Neutrophil (primary cell): ENCODE measurements around the gene DUOXA1.

Experiments used
- H3K27ac ChIP-seq: fragments of 200-600 bp; sonication (generic); 2 replicates; pipeline ENCODE4 v1.5.1; 2016; ENCODE audit warnings: mild to moderate bottlenecking, moderate library complexity
- H3K27me3 ChIP-seq: fragments of 200-600 bp; sonication (generic); 2 replicates; pipeline ENCODE4 v1.6.0; 2016; ENCODE audit warnings: mild to moderate bottlenecking
- H3K36me3 ChIP-seq: fragments of 200-600 bp; sonication (generic); 2 replicates; pipeline ENCODE4 v1.5.1; 2017
- H3K4me1 ChIP-seq, 2 experiments: fragments of 200-600 bp in 1 of 2; sonication (generic) in 1 of 2; 1 replicate in 1 of 2; 2 replicates in 1 of 2; pipeline versions ENCODE4 v1.5.1 to v1.6.1; 2013 to 2016; ENCODE audit warnings: low read depth in 1 of 2, low read length in 1 of 2, mild to moderate bottlenecking in 1 of 2, moderate library complexity in 1 of 2; ENCODE audit not compliant: control insufficient read depth in 1 of 2, insufficient read depth in 1 of 2
- H3K4me3 ChIP-seq, 2 experiments: fragments of 200-600 bp in 1 of 2; sonication (generic) in 1 of 2; 1 replicate in 1 of 2; 2 replicates in 1 of 2; pipeline ENCODE4 v1.5.1; 2013 to 2016; ENCODE audit warnings: low read depth in 1 of 2, low read length in 1 of 2, mild to moderate bottlenecking in 1 of 2, moderate library complexity in 1 of 2
- H3K9me3 ChIP-seq: fragments of 200-600 bp; sonication (generic); 2 replicates; pipeline ENCODE4 v1.5.1; 2016
- TF ChIP-seq, protein P1 (sequence below): fragments of 200-600 bp; sonication (generic); IDR thresholded peaks from 2 replicates; pipeline ENCODE4 v1.5.1; 2016; ENCODE audit warnings: antibody characterized with exemption

DUOXA1 gene

DNA sequence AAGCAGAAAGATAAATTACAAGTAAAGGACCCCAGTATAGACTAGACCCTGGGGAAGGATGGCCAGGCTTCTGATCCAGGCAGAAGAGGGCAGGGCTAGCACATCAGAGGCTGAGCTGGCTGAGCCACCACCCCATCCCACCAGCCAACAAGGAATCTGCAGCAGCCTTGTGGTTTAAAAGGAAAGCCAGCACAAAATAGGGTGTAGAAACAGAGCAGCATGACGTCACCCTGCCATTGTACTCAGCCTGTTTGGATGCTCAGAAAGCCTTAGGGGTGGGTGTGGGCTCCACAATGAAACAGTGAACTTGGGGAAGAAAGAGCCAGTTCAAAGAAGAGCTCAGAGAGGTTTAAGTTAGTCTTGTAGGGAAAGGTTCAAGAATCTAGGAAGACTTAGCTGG is 28.3 kb upstream of the DUOXA1 start:
- no peaks in the 10 kb centered on the region for H3K36me3 ChIP-seq
- H3K9me3 ChIP-seq = no peaks in the 10 kb centered on the region
- no peak overlapping the region for H3K27ac ChIP-seq
- H3K4me1 ChIP-seq = no peaks in the 10 kb centered on the region
- TF ChIP-seq, protein P1, sequence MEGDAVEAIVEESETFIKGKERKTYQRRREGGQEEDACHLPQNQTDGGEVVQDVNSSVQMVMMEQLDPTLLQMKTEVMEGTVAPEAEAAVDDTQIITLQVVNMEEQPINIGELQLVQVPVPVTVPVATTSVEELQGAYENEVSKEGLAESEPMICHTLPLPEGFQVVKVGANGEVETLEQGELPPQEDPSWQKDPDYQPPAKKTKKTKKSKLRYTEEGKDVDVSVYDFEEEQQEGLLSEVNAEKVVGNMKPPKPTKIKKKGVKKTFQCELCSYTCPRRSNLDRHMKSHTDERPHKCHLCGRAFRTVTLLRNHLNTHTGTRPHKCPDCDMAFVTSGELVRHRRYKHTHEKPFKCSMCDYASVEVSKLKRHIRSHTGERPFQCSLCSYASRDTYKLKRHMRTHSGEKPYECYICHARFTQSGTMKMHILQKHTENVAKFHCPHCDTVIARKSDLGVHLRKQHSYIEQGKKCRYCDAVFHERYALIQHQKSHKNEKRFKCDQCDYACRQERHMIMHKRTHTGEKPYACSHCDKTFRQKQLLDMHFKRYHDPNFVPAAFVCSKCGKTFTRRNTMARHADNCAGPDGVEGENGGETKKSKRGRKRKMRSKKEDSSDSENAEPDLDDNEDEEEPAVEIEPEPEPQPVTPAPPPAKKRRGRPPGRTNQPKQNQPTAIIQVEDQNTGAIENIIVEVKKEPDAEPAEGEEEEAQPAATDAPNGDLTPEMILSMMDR = no peak
- H3K4me3 ChIP-seq = no peak overlapping the region
- no peaks in the 10 kb centered on the region for H3K27me3 ChIP-seq

DNA sequence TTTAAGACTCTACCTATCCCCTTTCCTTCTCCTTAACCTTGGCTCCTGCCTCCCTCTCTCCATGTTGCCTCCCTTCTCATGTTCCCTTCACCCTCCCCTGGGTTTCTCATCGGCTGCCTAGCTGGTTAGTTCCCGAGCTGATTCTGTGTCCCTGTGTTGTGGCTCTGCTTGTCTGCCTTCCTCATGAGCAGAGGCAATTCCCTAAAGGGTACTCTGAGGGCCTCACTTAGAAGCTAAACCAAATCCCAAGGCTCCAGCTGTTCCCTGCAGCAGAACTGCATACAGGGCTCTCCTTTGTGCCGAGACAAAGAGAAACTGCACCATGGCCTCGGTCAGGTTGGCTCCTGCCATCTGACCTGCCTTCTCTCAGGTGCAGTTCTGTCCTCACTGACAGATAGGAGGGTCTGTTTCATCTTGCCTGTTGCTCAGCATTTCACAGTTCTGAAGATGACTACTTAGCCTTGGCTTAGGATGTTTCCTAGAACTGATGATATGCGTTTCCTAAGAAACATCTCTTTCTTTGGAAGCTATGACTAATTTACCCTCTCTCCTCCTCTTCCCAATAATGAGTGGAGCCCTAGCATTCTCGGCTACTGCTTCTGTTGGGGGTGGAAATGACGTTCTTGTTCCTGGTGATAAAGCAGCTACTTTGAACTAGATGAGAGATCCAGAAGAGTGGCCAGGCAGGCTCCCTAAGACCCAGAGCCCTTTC is 27.2 kb upstream of the DUOXA1 start:
- Histone ChIP-seq H3K27me3 (no peaks in the 10 kb centered on the region), H3K4me1 (no peaks in the 10 kb centered on the region), H3K4me3 (no peak overlapping the region), H3K9me3 (no peaks in the 10 kb centered on the region), H3K36me3 (peaks cover 7% of the 10 kb centered on the region), H3K27ac (no peak overlapping the region)
- TF ChIP-seq, protein P1 = no peak

GRCh38 chr15:45155739-45156138 is 26.1 kb upstream of the DUOXA1 start:
- no peaks in the 10 kb centered on the region for H3K9me3 ChIP-seq
- H3K36me3 ChIP-seq = peaks cover 10% of the 10 kb centered on the region
- TF ChIP-seq, protein P1 = no peak
- no peaks in the 10 kb centered on the region for H3K27me3 ChIP-seq
- no peak overlapping the region for H3K27ac ChIP-seq
- H3K4me3 ChIP-seq = no peak overlapping the region
- no peaks in the 10 kb centered on the region for H3K4me1 ChIP-seq

DNA sequence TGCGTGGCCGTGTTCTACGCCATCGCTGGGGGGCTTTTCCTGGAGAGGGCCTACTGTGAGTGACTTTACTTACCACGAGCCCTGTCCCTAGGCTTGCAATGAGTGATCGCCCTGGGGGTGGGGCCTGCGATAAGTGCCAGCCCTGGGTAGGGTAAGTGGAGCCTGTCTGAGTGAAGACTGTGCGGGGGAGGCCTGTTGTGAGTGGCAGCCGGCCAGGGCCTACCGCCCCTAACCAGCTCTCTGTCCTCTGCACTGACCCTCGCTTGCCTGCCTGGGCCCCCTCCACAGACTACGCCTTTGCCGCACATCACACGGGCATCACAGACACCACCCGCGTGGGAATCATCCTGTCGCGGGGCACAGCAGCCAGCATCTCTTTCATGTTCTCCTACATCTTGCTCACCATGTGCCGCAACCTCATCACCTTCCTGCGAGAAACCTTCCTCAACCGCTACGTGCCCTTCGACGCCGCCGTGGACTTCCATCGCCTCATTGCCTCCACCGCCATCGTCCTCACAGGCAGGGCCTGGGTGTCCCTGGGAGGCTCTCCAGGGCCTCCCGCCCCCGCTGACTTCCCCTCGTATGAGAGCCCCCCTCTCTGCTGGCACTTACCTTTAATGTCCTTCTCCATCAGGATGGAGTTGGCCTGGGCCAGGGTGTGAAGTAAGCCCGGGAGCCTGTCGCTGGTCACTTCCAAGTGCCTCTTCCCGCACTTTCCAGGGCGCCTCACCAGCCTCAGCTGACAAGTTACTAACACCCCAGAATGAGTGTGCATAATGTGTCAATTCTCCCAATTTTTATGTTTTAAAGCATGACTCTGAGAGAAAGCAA is 22.5 kb upstream of the DUOXA1 start:
- no peaks in the 10 kb centered on the region for H3K9me3 ChIP-seq
- H3K36me3 ChIP-seq = peaks cover 10% of the 10 kb centered on the region
- TF ChIP-seq, protein P1 = no peak
- no peak overlapping the region for H3K4me3 ChIP-seq
- H3K4me1 ChIP-seq = no peaks in the 10 kb centered on the region
- H3K27me3 ChIP-seq = no peaks in the 10 kb centered on the region
- no peak overlapping the region for H3K27ac ChIP-seq

DNA sequence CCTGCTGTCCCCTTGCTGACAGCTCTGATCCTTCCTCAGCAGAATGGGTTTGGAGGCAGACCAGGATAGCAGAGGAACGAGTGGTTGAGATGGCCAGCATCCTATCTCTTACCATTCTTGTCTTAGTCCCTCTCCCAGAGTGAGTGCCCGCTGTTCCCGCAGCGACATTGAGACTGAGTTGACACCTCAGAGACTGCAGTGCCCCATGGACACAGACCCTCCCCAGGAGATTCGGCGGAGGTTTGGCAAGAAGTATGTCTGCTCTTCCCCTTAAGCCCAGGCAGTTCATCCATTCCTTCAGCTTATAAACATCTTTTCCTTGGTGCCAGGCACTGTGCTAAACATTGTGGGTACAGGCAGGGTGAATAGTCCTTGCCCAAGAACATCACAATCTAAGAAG is 21.3 kb upstream of the DUOXA1 start:
- Histone ChIP-seq H3K4me3 (no peak overlapping the region), H3K27me3 (no peaks in the 10 kb centered on the region), H3K27ac (no peak overlapping the region), H3K4me1 (no peaks in the 10 kb centered on the region), H3K9me3 (no peaks in the 10 kb centered on the region), H3K36me3 (peaks cover 10% of the 10 kb centered on the region)
- TF ChIP-seq, protein P1 = no peak
